GM10266 (cell line): ENCODE measurements around the gene SOD3.
A peak's percentile ranks its signal among the peaks of the same experiment; 100 is the strongest.

Source experiments
- DNase-seq: peaks from one replicate; pipeline ENCODE4 v3.0.0; 2012; ENCODE audit errors: extremely low spot score
- CTCF ChIP-seq: IDR thresholded peaks from 2 replicates; pipeline ENCODE4 v1.5.1; 2012; ENCODE audit warnings: mild to moderate bottlenecking, low read depth; ENCODE audit not compliant: control insufficient read depth, insufficient read depth; ENCODE audit errors: missing control alignments

SOD3 gene

DNA sequence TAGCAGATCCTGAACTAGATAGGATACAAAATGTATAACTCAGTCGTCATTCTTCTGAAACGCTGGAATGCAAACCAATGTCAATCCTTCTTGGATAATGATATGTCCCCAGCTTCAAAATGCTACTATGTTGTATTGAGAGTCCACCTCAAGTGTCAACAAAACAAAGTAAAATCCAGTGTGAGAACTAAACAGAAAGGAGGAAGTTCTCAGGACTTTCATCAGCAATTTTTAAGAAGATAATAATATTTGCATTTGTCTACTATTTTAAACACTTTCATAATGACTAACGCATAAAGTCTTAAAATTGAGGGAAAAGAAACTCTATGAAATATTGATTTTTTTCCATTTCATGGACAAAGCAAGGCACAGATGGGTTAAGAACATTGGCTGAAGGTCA is 36.3 kb downstream of the SOD3 start:
- no peak for TF ChIP-seq CTCF
- DNase-seq = no peak

- TF ChIP-seq CTCF = no peak
- DNase-seq = no peak
These were observed 40.3 kb downstream of the SOD3 start for GRCh38 chr4:24835696-24836095.

DNA sequence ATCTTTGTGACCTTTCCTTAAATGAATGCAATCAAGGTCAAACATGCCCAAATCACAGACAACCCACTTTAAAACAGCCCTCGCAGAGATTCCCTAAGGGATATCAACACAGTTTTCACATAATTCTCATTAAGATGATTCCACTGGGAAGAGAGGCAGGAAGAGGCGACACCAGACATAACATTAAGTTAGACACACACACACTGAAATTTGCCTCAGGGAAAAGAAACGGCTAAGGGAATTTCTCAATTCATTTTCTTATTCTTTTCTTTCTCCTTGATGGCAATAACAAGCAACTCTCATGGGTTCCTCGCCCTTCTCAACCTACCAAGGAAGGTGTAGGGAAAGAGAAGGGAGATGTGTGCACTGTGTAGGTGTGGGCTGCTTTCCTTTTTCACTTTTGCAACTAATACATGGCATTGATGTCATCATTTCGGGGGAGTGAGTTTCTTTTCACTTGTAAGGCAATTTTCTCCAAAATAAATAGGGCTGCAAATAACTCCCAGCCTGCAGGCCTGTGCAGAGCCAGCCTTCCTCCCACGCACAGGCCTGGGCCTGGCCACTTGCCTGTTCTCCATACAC is 41.4 kb downstream of the SOD3 start:
- TF ChIP-seq CTCF = no peak
- DNase-seq = peak; percentile 14

DNA sequence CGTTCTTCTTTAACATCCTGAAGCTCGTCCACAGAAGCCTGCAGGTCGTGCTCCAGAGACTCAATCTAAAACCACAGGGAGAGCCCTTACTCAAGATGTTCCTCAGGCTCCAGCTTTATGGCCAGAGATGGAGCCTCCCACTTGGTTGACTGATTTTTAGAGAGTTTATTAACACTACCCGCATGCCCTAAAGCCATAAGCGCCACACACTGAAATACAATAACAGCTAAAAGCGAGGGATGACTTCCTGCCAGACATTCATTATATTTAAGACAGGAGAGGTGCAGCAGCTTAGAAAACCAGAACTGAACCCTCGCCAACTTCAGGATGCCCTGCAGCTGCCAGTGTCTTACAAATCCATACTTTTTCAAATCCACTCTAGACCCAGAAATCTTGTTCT is 42.0 kb downstream of the SOD3 start:
- DNase-seq = no peak
- no peak for TF ChIP-seq CTCF

DNA sequence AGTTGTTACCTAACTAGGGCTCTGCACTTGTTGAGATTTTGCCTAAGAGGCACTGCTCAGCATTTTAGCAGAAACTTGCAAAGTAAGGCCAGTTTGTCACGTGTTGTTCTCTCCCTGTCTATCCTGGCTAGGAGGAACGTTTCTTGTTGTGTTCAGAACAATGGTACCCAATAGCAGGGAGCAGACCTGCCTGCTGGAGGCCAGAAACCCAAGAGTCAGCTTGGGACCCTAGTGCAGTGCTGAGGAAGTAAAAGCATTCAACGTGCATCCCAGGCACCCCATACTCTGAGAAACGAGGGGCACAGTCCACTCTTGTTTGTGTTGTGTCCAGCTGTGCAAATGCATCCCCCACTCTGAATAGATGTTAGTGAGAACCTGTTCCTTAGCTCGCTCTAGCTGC is 42.4 kb downstream of the SOD3 start:
- no peak for TF ChIP-seq CTCF
- DNase-seq = no peak

GRCh38 chr4:24840362-24840761 is 45.0 kb downstream of the SOD3 start:
- DNase-seq = no peak
- no peak for TF ChIP-seq CTCF

DNA sequence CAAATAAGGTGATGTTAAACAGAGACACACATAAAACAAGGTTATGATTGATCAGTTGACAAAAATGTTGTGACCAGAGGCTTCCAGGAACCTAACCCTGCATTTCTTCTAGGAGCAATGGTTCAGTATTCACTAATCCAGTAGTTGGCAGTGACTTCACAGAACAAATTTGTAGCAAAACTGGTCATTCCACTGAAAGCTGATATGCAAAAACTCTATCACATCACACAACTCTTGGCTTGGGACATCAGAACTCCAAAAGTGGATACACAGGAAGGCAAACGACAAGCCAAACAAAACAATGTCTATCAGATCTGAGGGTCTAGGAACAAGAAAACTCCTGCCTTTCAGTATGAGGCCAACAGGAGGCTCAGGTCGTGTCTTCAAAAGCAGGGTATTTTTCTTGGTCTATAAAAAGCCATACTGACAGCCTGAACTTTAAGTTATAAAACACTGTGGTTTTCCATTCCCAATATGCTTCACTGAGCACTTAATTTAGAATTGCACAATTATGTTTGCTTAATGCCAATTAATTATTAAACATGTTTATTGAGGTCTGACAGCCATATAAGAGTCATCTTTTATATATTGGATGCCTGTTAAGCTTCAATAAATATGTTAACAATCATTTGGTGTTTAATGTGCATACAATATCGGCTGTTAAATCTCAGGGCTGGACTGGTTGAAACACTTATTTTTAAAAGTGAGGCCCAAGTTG is 45.6 kb downstream of the SOD3 start:
- no peak for TF ChIP-seq CTCF
- no peak for DNase-seq
